HG02840 (cell line): Measurements from ENCODE around the gene KATNB1.

Source experiments
- ATAC-seq: cut with Tn5 transposase; IDR thresholded peaks from one replicate; pipeline ENCODE4 v1.9.1; 2021; ENCODE audit warnings: mild to moderate bottlenecking, moderate library complexity, moderate number of reproducible peaks; ENCODE audit not compliant: unreplicated experiment, low FRiP score

Gene KATNB1, protein sequence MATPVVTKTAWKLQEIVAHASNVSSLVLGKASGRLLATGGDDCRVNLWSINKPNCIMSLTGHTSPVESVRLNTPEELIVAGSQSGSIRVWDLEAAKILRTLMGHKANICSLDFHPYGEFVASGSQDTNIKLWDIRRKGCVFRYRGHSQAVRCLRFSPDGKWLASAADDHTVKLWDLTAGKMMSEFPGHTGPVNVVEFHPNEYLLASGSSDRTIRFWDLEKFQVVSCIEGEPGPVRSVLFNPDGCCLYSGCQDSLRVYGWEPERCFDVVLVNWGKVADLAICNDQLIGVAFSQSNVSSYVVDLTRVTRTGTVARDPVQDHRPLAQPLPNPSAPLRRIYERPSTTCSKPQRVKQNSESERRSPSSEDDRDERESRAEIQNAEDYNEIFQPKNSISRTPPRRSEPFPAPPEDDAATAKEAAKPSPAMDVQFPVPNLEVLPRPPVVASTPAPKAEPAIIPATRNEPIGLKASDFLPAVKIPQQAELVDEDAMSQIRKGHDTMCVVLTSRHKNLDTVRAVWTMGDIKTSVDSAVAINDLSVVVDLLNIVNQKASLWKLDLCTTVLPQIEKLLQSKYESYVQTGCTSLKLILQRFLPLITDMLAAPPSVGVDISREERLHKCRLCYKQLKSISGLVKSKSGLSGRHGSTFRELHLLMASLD

DNA sequence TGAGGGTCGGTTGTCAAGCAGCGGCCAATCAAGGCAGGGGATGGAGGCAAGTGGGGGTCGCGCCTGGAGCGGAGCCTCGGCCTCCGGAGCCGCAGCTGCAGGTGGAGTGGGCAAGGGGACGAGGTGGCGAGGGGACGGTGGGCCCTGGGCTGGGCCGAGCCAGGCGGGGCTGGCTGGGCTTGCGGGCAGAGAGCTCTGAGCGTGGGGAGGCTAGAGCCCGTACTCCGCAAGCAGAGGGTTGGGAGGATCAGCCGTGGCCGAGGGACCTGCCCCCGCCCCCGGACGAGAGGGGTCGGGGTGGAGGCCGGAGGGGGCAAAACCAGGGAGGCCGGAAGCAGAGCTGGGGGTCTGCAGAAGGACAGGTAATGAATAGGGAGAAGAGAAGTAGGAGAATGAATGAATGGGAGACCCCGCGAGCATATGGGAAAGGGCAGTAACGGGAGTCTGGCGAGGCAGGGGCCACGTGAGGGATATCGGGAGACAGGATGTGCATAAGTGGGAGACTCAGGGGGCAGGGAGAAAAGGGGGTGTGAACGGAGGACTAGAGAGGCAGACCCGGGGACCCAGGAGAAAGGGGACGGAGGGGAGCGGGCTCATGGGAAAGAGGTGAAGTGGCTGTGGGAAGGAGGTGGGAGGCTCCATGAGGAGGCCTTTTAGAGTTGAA, at the start of gene KATNB1:
Gene KATNB1, plus strand, starts transcription at position 16 of the 664 bp plus-strand sequence. CDS start 1,474 bp downstream, outside the sequence.
- ATAC-seq = peak; percentile 28

GRCh38 chr16:57686577-57686976, 49.0 kb upstream of the KATNB1 start:
- no peak for ATAC-seq

DNA sequence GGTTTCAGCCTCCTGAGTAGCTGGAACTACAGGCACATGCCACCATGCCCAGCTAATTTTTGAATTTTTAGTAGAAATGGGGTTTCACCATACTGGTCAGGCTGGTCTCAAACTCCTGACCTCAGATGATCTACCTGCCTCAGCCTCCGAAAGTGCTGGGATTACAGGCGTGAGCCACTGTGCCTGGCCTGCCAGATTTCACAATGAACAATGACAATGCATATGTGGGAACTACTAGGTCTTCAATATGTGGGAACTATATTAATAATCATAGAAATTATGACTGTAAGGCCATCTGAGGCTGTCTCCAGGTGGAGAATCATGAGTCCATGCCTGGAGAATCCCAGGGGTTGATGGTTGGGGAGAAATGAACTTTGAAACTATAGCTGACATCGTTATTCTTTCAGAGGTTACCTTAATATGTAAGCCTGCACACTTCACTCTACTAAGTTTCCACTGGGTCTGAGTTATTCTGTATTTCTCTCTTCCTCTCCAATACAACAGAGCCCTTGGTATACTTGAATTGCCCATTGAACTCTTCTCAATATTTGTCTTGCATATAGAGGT, 48.1 kb upstream of the KATNB1 start:
- no peak for ATAC-seq

DNA sequence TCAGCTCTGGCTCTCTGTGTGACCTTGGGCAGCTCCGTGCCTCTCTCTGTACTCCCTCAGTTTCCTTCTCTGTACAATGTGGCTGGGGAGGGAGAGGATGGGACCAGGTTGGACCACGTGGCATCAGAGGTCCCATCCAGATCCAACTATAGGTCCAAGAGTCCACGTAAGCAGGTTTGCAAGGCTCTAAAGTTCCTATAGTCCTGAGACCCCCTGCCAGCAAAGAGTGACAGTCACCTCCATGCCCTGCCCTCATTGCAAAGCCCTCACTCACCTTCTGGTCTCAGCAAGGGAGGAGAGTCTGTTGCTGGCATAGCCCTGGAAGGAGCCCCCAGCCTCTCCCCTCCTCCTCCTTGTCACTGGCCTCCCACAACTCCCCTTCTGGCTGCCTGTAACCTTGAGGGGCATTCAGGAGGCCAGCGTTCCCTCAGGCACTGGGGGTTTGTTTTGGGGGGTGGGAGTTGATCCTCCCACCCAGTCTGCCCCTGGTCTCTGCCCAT, 47.0 kb upstream of the KATNB1 start:
- ATAC-seq = no peak

GRCh38 chr16:57688987-57689761, 46.4 kb upstream of the KATNB1 start:
- no peak for ATAC-seq

- peak; percentile 55 for ATAC-seq
These were observed 45.6 kb upstream of the KATNB1 start for GRCh38 chr16:57689762-57690558.

DNA sequence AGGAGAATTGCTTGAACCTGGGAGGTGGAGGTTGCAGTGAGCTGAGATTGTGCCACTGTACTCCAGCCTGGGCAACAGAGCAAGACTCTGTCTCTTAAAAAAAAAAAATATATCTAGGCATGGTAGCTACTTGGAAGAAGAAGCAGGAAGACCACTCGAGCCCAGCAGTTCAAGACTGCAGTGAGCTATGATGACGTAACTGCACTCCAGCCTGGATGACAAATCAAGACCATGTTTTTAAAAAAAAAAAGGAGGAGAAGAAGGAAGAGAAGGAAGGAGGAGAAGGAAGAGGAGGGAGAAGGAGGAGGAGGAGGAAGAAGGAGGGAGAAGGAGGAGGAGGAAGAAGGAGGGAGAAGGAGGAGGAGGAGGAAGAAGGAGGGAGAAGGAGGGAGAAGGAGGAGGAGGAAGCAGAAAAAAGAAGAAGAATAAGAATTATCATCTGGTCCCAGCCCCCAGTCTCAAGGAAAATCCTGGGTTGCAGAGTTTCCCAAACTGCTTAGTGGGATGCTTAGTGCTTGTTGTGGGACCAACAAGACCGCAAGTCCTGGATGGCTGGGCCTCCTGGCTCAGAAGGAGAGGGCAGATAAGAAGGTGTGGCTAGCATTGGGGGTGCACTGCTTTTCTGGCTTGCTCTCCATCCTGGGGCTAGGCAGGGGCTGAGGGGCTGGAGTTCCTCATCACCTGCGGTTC, 44.6 kb upstream of the KATNB1 start:
- no peak for ATAC-seq

DNA sequence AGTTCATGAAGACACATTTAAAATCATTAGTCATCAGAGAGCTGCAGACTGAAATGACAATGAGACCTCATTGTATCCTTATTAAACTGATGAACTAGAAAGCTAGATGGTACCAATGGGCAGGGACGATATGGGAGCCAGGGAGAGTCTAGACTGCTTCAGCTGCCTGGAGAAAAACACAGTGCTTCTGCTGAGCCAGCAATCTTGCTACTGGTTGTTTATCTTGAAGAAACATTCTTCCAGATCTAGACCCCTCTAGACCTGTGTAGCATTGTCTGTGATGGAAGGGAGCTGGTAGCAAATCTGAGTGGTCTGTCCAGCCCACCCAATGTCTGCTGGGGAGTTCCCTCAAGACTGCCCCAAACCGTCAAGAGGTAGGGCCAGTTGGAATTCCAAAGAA, 42.9 kb upstream of the KATNB1 start:
- ATAC-seq = no peak

DNA sequence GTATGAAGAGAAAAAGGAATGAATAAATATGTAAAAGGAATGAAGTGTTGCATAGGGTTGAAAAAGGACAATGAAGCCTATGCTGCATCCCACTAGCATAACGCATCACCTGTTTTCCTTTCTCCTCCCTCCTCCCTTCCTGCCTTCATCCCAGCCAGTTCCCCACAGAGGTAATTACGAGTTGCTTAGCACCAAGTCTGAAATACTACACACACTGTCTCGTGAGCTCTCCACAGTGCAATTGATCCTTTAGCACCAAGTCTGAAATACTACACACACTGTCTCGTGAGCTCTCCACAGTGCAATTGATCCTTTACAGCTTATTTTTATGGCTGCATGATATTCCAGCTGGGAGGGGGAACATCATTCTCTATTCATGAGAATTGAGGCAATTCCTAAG, 42.0 kb upstream of the KATNB1 start:
- no peak for ATAC-seq

GRCh38 chr16:57694231-57694724, 41.3 kb upstream of the KATNB1 start:
- ATAC-seq = no peak

DNA sequence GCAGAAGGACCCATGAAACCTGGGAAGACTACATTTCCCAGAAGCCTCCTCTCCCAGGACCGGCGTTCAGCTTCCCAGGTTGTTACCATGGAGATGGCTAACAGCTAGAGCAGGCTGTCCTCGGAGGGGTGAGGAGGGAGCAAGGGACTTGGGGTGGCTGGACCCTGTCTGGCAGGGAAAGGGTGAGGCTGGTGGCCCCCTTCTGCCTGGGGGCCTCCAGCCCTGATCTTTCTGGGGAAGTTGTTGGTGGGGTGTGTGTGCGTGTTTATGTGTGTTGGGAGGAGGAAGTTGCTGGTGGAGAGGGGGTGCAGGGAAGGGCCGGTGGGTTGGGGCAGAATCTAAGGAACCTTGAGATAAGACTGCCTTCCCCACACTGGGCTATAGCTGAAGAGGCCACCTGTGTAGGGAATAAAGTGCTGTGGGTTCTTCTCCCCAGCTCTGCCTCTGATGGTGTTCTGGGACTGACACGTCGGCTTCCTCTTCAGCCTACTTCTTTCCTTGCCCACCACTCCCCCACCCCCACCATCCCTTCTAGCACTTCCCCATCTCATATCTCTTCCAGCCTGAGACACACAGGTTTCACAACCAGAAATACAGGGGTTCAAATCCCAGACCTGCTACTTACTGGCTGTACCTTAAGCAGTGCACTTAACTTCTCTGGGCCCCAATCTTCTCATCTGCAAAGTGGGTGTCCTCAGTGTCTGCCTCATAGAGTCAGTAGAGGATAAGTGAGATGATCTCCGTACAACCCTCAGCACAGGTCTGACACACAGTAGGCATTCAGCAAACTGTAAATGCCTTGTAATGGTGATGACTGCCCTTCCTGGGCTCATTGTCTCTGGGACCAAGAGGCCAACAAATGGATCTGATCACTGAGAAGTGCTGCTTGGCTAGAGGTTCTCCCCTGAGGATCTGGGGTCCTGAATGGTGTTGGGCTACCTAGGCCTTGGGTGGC, 40.6 kb upstream of the KATNB1 start, which contains the start of gene DRC7:
Gene DRC7, plus strand, starts transcription at position 82 of the 955 bp plus-strand sequence. CDS start 3,144 bp downstream, outside the sequence.
- no peak for ATAC-seq

DNA sequence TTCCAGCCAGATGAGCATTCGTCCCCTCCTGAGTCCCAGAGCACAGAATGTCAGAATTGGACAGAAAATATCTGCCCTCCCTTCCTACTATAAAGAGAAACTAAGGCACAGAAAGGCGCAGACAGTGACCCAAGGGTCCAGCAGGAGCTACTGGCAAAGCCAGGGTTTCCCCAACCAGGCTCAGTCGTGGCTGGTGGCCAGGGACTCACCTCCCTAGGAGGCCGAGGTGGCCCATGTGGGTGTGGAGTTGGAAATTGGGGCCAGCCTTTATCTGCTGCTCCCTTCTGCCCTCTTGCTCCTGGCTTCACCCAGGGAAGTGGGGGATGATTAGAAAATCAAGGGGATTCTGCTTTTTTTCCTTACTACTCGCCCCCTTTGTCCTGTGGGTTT, 39.9 kb upstream of the KATNB1 start:
- no peak for ATAC-seq

GRCh38 chr16:57696240-57696639, 39.3 kb upstream of the KATNB1 start:
- ATAC-seq = no peak

GRCh38 chr16:57697896-57698537, 37.6 kb upstream of the KATNB1 start:
- ATAC-seq = no peak

- no peak for ATAC-seq
These were observed 36.7 kb upstream of the KATNB1 start for GRCh38 chr16:57698812-57699405.

- ATAC-seq = no peak
These were observed 36.1 kb upstream of the KATNB1 start for GRCh38 chr16:57699481-57699880.
